ENCODE measurements around the gene MAOB. TPM values are rescaled to one million over a fixed set of nuclear protein-coding genes. Genes with fewer than 3 reads are reported as not detected.
"Not testable (repeated sequence)": the region's sequence is repeated elsewhere in the genome, so short reads cannot be mapped to it uniquely, and the experiment has no call there.

Gene MAOB
- total RNA-seq (2014; rRNA removed) = not detected in 2 replicates
- polyA plus RNA-seq (2012) = 0.18 TPM

DNA sequence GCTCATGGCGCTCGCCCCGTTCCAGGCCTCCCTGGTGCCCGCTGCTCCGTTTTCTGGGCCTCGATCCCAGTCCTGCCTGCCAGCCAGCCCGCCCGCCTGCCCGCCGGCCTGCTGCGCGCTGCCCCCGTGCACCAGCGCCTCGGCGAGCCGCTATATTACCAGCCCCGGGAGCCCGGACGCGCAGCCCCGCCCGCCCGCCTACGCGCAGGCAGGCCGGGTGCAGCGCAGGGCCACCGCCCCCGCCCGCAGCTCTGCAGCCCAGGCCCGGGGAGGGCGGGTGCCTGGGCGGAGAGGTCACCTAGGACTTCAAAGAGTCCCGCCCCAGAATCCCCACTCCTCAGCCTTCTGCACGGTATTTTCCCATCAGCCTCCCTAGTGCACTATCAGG, at the start of gene MAOB:
TSS of gene MAOB (minus strand) at position 157 of the 388 bp plus-strand sequence. CDS start at position 6, 151 bp downstream.
- no peak for DNase-seq (ENCODE audit: low read depth)

DNA sequence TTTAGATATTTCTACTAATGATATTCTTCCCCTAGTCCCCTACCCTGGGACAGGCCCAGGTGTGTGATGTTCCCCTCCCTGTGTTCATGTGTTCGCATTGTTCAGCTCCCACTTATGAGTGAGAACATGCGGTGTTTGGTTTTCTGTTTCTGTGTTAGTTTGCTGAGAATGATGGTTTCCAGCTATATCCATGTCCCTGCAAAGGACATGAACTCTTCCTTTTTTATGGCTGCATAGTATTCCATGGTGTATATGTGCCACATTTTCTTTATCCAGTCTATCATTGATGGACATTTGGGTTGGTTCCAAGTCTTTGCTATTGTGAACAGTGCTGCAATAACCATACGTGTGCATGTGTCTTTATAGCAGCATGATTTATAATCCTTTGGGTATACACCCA, 39.8 kb upstream of the MAOB start:
- DNase-seq (ENCODE audit: low read depth) = not testable (repeated sequence)

DNA sequence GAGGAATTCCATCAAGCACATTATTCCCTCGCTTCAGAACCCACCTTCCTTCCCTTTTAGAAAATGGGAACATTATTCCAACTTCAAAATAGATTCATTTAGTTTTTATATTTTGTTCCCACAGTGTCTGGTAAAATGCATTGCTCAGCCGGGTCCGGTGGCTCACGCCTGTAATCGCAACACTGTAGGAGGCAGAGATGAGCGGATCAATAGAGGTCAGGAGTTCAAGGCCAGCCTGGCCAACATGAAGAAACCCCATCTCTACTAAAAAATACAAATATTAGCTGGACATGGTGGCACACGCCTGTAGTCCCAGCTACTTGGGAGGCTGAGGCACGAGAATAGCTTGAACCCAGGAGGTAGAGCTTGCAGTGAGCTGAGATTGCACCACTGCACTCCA, 28.5 kb upstream of the MAOB start:
- not testable (repeated sequence) for DNase-seq (ENCODE audit: low read depth)

DNA sequence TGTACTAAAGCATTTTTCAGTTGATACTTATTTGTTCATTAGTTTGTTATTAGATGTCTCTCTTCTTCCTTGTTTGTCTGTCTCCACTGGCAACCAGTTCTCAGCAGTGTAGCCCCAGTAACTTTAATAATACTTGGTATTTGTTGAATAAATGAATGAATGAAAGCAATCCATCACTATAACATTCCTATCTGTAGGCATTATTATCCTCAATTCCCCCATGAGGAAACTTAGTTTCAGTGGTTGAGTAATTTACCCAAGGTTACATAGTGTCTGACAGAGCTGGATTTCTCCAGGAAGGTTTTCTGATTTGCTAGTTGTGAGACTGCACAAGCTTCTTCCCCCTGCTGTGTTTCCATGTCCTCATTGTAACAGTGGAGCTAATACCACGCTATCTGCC, 27.8 kb upstream of the MAOB start:
- no peak for DNase-seq (ENCODE audit: low read depth)

DNA sequence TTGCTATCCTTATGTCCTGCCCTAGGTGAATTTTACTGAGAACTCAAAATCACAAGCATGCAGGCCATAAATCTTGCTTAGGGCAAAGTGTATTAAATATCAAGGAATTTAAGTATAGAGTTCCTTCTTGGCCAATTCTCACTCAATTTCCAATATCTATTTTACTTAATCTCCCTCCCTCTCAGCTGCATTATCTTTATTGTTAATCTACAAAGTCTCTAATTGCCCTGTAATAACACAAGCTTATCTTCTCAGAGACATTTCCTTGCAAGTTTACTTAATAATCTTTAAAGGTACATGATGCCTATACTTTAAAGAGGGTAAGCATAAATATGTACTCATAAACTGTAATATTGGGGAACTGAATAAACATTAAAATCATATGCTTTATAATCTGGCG, 26.9 kb upstream of the MAOB start:
- no peak for DNase-seq (ENCODE audit: low read depth)

DNA sequence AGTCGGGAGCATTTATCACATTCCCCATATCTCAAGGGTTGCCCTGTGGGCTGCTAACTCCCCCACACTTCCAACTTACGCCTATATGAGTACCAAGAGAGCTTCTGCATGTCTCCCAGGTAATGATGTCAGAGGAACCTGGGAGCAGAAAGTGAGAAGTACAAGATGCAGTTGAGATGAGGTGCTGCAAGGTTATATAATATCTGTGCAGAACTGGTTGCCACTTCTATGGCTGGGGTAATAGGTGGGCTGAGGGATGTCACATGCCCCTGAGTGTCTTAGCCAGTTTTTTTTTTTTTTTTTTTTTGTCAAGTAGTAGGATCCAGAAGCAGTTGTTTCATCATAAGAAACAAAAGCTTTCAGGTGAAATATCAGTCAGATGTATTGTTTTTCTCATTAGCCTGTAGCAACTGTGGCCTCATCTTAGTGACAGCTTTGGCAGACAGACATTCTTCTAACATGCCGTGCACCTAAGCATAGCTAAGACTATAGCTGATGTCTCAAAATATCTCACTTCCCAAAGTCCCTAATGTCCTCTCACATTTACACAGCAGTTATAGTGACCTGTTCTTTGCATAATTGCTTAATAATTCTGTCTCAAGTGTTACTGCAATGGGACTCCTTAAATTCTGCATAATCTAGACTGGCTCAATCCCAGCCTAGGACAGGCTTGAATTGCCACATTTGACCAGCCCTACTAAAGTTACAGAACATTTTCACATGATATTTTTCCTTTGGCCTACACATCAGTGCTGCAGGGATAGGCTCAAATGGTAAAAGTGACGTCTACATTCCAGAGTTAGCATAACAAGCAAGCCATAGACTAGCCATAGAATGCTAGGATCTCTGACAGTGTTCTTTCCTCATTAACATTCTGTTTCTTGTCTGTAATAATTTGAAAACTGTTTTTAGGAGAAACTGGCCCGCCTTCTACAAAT, 17.9 kb upstream of the MAOB start:
- DNase-seq (ENCODE audit: low read depth) = no peak

DNA sequence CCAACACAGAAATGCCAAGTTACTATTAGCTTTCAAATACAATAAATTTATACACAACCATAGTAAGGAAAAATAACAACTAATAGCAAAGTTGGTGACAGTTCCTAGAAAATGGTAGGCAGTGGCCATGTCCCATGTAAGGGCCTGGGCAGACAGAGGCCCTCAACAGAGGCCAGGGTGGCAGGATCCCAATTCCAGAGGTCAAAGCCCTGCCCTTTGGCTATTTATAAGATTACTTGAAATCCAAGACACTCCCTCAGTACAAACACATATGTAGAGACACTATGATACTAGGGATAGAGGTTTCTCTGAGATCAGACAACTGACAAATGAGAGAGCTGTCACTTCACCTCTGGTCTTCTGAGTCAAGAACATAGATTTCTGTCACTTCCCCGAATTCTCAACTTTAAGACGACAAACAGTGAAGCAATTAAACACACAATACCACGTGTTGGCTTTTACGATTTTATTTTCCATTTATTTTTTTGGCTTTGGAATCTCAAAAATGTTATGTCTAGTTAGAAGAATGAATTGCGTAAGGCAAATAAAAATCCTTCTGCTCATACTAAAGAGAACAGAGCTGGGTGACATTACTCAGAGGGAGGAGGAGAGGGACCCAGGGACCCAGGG, 16.3 kb upstream of the MAOB start:
- DNase-seq (ENCODE audit: low read depth) = no peak

DNA sequence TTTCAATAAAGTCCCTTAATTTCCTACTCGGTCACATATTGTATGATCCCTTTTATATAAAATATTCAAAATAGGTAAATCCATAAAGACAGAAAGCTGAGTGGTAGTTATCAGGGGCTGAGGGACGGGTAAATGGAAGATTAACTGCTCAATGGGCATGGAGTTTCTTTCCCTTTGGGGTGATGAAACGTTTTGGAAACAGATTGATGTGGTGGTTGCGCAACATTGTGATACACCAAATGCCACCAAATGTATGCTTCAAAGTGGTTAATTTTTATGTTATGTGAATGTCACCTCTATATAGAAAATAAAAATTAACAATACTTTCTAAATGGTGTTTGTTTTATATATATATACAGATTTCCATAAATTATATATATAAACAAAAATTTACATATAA, 15.0 kb upstream of the MAOB start:
- DNase-seq (ENCODE audit: low read depth) = no peak

DNA sequence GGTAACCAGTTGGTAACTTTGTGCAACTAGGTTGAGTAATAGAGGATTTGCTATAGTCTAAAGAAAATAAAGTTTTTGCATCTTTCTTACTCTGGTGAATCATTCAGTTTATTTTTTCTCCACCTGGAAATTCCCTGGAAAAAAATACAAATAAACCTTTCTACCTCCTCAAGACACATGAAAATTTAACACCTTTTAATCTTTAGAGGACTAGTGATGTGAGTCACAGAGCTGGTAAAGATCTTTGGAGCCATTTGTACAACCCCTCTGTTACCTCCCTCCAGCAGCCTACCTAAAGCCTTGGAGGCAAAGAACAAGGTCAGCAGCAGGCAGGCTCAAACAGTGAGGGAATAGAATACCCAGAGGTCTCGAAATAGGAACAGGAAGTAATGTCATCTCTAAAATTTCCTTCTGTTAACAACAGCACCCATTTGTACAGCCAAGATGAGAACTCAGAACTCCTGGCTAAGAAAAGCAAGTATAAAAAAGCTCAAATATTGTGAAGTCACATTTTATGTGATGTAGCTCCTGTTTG, 10.2 kb upstream of the MAOB start:
- no peak for DNase-seq (ENCODE audit: low read depth)

DNA sequence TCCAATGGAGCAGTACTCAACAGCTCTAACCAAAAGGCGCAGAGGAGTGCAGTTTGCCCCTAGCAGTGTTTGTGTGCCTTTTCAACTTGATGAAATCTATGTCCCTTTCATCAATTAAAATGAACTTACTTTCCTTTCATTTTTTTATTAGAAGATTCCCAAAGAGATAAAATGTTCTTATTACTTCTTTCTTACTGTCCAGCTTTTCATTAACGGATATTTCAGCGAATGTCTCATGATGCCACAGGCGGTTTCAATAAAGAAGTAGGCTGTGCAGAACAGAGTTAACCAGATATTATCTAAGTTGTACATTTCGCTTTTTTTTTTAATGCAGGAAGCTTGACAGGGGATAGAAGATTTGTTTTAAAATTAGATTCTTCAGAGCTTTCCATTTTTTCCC, 3.4 kb upstream of the MAOB start:
- no peak for DNase-seq (ENCODE audit: low read depth)

DNA sequence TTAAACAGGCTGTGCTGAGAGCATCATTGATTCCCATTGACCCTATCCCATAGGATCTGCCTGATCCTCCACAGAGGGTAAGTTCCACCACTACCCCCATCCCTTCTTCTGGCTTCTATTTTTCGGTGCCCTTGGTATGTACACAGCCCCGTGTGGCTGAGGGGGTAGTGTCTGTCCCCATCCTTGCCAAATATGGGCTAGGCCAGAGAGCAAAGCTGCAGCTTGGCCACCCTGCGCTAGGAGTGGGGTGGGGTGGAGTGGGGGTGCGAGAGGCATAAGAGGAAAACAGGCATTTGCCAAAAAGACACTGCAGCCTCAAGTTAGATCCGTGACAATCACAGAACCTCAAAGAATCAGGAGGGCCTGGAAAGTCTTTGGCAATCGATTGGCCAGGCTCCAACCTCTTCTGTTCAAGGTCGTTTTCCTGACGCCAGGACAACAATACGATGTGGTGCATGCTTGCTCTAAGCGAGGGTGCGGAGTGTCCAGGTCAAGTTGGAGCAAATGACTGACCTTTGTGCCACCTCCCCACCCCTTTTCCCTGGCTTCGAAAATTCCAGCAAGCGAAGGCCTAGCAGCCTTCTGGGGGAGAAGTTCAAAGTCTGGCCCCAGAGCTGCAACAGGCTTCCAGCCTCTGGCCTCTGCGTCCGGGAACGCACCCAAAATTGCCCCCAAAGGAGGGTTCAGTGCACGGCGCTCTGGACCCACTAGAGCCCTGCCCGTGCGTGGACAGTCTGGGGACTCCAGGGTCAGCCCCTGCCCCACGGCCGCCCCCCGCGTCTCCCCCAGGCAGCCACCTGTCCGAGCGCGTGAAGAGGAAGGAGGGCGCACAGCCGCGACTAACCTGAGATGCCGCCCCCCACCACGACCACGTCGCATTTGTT, 598 bp downstream of the MAOB start:
- DNase-seq (ENCODE audit: low read depth) = no peak

DNA sequence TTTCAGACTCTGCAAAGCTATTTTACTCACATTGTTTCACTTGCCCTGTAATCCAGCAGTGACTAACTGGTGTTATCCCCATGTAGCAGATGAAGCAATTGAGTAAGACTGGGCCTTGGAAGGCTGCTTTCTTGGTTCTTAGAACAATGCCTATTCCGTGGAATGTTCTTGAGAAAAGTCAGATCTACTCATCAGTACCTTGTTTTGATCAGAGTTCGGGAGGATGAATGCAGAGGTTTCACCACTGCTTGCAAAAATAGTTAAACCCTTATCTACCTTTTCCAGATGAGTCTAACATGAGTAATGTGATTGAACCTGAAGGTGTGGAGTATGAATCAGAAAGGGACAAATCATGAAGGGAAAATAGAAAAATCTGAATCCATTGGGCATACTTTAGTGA, 1.8 kb downstream of the MAOB start:
- no peak for DNase-seq (ENCODE audit: low read depth)

DNA sequence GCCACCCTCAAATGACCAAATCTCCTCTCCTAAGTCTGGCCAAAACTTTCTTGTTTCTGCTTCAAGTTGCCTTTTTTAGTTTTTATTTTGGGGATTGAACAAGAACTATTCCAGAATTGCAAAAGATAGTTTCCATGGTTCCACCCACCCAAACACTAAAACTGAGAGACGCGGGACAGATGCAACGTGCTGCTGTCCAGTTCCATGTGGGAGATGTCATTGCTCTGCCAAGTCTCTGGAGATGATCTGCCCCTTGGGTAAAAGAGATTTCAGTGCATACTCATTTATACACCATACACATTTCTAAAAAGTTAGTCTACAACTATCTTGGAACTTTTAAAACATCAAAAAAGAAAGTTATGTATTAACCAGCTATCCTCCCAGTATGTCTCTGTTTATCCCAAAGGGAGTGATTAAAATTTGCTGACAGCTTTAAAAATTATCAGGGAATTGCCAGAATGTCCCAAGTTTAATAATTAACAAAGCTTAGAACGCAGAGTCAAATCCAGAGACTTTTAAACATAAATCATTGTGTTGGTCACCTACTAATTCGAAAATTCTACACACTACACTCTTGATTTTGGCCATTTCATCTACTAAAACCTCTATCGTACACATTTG, 3.2 kb downstream of the MAOB start:
- DNase-seq (ENCODE audit: low read depth) = no peak

DNA sequence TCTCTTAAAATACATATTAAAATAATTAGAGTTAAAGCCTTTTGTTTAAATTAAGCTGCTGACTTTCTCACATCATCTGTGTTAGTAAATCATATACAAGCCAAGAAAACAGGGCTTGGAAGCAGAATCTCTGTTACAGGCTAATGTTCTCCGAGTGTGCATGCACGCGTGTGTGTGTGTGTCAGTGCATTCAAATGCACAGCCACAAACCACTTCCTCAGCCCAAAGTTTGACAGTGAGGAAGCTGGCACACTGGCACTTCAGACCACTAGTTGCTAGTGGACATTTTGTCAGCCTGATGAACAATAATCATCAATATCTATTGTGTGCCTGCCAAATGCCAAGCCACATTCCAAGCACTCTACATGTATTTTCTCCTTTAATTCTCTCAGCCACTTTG, 5.6 kb downstream of the MAOB start:
- DNase-seq (ENCODE audit: low read depth) = no peak

DNA sequence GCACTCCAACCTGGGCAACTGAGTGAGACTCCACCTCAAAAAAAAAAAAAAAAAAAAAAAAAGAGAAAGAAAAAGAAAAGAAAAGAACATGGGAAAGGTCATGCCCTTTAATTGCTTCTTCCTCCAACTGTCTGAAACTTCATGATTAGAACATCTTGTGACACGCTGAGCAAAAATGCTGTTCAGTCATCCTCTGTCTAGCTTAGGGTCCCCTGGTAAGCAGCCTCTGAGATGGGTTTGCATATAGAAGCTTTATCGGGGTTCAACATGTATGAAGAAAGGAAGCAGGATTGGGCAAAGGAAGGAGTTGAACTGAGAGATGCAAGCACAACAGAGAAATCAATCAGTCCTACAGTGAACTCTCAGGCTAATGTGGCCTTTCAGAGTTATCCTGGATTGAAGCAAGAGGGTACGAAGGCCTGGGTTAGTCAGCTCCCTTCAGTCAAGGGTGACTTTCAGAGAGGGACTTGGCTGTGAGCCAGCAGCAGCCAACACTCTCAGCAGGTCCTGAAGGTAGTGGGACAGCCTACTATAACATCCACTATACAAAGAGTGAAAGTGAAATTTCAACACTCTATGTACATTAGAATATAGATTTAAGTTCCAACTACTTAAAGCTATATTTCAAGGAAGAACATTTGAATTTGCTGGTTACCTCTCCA, 11.4 kb downstream of the MAOB start:
- DNase-seq (ENCODE audit: low read depth) = no peak

DNA sequence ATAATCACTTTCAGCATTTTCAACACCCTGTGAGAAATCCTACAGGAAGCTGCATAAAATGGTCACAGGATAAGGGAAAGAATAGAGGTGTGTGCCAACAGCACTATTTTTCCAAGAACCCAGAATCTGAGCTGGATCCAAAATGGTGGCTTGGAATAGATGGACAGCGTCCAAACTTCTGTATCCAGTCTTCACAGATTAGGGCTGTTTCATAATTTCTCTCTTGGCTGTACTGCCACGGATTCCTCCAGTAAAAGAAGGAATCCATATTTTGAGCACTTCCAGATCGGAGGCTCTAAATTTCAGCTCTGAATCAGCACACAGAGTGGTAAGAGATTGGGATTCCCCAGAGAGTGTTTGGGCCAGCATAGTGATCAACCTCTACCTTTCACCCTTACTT, 12.2 kb downstream of the MAOB start:
- no peak for DNase-seq (ENCODE audit: low read depth)

DNA sequence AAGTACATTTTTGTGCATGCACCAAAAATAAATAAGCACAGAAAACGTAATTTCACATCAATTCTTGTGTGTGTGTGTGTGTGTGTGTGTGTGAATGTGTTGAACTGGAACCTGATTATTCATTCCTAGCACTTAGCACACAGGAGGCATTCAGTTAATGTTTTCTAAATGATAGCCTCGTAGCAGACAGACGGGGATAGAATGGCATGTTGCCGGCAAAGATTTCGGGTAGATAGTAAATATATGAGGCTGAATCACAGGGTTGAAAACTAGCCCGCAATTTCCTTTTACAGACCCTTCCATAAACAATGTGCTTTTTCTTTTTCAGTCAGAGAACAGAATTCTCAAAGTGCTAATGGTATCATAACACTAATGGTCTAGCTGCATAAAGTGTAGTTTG, 13.5 kb downstream of the MAOB start:
- no peak for DNase-seq (ENCODE audit: low read depth)

DNA sequence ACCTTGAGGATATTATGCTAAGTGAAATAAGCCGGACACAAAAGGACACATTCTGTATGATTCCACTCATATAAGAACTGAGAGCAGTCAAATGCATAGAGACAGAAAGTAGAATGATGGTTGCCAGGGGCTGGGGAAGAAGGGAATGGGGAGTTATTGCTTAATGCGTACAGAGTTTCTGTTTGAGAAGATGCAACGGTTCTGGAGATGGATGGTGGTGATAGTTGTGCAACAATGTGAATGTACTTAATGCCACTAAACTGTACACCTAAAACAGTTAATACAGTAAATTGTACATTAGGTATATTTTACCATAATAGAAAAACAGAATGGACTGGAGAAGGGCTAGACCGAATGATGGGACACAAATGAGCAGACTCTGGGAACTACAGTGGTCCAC, 15.8 kb downstream of the MAOB start:
- no peak for DNase-seq (ENCODE audit: low read depth)

DNA sequence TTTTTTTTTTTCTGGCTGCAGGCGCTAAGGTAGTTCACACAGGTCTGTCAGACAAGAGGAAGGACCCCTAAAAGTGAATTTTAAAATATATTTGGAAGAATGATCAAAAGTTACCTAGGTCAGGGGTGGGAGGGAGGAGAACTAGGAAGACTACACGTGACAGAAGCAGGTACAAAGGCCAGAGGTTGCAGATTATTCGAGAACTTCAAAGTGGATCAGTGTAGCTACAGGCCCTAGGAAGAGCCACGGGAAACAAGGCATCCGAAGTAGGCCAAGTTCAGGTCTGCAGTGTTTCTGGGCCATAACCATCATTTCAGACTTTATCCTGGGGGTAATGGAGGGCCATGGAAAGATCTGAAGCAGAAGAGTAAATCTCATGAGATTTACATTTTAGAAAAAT, 16.5 kb downstream of the MAOB start:
- no peak for DNase-seq (ENCODE audit: low read depth)

DNA sequence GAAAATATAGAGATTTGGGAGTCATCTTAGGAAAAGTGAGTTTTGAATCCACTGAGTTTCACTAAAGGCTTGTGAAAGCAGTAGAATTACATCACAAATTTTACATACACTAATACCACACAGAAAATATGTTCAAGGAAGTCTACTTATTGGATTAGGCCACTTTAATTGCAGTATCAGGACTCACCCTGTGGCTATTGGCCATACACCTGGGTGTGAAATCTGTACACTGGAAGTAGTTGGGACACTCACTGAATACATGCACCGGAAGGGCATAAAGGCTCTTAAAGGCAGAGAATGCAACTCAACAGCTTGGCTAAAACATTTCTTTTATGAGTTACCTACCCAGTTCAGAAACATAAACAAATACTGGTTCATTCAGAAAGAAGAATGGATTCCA, 19.8 kb downstream of the MAOB start:
- DNase-seq (ENCODE audit: low read depth) = no peak

DNA sequence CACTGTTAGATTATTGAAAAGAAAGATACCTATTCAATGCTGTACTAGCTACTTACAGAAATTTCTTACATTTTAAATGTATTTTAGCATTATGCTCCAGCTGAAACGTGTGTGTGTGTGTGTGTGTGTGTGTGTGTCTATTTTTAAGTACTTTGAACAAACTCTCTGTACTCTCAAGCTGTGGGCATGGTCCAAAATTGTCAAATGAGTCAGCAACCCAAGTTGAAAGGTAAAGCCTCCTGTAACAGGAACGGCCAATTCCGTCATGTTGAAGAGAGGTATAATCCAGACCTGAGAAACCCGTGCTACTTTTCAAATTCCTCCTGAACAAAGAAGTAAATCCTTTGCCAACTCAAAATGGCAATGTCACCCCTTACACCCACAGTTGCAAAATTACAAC, 20.5 kb downstream of the MAOB start:
- DNase-seq (ENCODE audit: low read depth) = no peak

Data from LHCN-M2 (cell line).